HG02885 (cell line): Measurements from ENCODE around the gene DMPK.

Source experiments
- ATAC-seq: cut with Tn5 transposase; IDR thresholded peaks from one replicate; pipeline ENCODE4 v1.9.1; 2021; ENCODE audit warnings: mild to moderate bottlenecking; ENCODE audit not compliant: unreplicated experiment, poor library complexity

DMPK gene, protein sequence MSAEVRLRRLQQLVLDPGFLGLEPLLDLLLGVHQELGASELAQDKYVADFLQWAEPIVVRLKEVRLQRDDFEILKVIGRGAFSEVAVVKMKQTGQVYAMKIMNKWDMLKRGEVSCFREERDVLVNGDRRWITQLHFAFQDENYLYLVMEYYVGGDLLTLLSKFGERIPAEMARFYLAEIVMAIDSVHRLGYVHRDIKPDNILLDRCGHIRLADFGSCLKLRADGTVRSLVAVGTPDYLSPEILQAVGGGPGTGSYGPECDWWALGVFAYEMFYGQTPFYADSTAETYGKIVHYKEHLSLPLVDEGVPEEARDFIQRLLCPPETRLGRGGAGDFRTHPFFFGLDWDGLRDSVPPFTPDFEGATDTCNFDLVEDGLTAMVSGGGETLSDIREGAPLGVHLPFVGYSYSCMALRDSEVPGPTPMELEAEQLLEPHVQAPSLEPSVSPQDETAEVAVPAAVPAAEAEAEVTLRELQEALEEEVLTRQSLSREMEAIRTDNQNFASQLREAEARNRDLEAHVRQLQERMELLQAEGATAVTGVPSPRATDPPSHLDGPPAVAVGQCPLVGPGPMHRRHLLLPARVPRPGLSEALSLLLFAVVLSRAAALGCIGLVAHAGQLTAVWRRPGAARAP

DNA sequence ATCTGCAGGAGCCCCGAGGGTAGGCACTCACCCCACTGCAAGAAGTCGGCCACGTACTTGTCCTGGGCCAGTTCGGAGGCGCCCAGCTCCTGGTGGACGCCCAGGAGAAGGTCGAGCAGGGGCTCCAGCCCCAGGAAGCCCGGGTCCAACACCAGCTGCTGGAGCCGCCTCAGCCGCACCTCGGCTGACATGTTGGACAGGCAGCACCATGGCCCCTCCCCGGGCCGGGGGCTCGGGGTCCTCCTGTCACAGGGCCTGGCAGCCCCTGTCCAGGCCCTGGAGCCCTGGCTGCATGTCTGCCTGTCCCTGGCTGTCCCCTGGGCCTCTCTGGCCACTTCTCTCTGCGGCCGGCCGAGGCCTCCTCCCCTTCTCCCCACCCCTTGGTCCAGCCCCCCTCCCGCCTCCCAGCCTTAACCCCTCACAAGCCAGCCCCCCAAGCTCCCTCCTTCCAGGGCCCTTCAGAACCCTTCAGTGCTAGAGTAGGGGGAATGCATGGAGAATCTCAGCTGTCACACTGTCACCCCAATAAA, at the start of gene DMPK:
Gene DMPK, minus strand, starts transcription at position 329 of the 530 bp plus-strand sequence. Its CDS starts 138 bp downstream, at position 191.
- no peak for ATAC-seq

DNA sequence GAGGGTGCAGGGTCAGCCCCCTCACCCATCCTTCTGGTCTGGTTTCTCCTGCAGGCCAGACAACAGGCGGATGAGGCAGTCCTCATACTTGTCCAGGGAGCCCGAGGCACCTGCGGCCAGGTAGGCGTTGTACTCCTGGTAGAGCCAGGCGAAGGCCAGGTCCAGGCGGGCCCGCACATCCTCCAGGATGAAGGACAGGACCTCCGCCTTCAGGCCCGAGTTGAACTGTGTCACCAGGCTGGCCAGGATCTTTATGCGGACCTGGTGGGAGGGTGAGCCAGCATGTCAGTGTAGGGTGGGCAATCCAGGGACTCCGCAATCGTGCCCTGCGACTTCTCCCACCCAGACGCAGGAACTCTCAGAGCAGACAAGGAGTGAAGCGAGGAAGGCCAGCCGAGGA, 46.7 kb upstream of the DMPK start:
- no peak for ATAC-seq

DNA sequence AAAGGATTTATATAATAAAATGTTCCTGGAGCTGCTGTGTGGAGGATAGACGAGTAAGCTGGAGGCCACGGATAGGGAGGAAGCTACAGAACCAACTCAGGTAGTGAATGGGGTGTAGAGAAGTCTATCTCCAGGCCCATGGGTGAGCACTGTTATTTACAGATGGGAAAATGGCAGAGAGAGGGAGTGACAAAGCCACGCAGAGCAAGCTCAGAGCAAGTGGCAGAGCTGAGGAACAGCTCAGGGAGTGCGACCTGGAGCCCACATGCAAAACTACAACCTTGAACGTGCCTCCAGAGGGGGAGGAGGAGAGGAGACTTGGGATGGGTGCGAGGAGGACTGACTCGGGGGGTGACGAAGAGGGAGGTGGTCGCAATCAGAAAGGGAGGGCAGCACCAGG, 46.2 kb upstream of the DMPK start:
- no peak for ATAC-seq

DNA sequence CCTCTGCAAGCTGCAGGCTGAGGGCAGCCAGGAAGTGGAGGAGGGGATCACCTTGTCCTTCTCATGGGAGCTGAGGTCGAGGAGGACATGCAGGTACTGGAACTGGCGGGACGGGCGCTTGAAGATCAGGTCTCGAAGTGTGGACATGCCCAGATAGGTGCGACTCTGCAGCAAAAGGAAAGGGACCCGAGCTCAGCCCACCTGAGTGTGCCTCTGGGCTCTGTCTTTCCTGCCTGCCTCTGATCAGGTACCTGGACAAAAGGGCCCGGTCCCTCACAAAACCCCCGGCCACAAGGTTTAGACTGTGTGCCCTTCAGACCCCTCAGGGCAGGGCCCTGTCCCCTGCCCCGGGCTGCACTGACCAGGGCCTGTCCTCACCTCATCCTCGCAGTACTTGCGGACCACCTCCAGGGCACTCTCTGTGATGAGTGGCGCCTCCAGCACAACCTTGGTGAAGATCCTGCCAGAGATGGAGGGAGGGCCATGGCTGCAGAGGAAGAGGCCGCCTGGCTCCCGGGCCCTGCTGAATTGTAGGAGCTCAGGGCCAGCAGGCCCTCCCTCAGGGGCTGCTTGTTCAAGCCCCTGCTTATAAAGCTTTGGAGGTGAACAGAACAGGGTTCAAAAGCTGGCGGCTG, 45.3 kb upstream of the DMPK start:
- no peak for ATAC-seq

DNA sequence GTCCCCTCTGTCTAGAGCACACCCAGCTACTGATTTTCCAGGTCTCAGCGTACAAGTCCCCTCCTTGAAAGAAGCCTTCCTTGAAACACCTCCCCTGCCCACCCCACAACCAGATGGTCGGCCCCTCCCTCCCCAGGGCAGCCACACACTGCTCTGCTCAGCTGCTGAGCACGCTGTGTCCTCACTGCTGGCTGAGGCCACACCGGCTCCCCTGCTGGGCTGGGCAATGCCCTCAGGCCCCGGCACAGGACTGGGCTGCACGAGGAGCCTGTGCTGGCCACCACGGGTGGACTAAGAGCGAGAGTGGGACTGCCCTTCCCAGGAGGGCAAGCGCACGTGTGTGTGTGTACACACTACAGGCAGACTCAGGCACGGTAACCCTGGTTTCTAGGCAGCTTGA, 44.6 kb upstream of the DMPK start:
- ATAC-seq, result no peak

DNA sequence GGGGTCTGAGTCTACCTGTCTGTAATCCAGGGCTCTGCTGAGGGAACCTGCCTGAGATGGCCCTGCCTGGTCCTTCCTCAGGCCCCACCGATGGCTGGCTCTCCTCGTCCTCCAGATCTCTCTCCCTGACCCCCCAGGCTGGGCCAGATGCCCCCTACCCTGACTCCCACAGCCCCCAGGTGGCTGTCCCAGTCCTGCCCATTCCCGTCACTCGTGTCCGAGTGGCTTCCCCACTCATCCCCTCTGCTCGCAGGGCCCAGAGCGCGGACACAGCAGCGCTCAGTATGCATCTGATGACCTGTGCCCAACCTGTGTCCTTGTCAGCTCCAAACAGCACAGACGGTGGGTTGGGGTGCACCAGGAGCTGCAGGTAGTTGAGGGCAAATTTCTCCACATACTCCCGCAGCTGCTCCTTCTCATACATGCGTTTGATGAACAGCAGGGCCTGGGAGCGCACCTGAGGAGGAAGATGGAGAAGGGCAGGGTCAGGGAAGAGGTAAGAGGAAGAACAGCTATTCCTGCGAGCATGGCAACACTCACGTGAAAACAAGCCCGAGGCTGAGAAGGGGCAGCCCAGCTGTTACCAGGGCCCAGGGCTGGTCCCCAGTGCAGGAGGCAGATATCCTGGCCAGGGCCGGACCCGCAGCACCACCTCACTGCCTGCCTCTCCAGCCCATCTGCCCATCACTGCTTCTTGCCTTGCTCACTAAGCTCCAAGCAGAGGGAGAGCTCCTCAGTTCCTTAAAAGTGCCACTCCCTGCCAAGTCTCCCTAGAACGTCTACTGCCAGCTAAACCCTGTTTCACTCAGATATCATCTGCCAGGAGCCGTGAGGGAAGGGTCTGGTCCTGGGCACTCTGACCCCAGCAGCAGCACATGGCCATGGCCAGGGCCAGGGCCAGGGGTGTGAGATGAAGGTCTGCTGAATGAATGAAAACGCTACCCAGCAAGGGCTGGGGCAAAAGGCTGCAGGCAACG, 43.9 kb upstream of the DMPK start:
- no peak for ATAC-seq

DNA sequence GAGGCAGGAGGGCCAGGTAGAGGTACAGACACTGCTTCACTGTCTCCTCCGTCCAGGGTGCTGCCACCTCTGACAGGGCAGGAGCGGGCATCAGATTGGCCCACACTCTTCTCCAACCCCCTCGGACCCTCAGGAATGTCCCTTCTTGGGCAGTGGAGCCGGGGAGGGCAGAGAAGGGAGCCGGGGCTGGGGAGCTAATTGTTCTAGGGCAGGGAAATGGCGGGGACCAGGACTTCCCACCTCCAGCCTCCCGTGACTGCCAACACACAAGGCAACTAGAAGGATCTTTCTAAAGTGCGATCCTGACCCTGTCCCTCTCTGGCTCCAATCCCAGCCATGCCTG, 42.9 kb upstream of the DMPK start:
- ATAC-seq, result no peak

DNA sequence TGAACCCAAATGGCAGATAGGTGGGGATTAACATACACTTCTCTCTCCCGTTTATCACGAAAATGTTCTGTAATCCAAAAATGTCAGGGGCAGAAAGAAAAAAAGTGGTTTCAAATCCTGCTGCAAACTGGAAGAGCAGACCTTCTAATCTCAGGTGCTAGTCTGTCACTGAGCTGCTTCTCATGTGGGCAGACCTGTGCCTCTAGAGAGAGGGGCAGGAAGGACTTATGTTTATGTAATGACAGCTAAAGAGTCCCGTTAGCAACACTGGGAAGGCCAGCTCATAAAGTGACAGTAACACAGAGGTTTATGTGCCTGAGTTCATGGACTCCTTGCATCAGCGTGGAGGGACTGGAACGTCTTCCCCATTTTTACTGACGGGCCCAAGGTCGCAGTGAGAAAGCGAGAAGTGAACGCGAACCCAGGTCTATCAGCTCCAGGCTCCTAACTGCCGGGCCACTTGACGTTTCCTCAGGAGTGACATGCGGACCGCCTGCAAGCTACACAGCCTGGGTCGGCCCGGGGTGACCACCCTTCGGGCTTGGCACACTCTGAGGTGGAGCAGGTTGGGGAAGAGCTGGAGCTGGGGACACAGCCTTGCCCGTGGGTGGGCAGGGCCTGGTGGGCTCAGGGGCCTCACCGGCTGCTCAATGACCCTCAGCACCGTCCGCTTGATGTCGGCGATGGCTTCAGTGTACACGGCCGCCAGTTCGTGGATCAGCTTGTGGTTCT, 42.4 kb upstream of the DMPK start:
- ATAC-seq, result no peak

DNA sequence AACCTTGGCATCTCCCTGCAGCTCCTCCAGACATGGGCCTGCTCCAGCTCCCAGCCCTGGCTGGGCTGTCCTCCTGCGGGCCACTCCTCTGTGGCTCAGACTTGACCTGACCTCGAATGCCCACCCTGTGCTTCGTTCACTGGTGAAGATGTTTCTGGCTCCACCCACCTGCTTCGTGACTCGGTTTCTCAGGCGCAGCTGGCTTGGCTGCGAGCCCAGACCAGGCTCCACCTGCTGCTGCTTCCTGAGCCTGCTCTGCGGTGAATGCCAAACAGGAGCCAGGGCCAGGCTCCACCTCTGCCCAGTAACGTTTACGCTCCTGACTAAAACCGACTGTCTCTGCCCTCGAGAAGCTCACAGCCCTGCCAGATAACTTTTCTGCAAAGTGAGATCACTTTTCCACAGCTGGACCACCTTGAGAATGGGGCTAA, 41.8 kb upstream of the DMPK start:
- ATAC-seq, result no peak

DNA sequence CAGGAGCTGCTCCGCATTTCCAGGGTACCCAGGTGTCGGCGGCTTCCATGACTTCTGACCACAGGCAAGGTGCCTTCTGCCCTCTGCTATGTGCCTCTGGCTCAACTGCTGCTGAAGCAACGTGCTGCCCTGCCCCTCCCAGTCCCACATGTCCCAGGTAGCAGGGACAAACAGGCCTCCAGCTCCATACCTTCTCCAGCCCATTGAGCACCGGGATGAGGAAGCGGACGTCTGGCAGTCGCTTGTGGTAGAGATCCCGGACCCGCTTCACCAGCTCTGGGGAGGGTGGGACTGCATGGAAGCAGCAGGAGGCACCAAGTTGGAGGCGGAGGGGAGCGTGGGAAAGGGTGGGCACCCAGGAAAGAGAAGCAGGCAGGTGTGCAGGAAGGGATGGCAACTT, 40.9 kb upstream of the DMPK start:
- ATAC-seq, result no peak

DNA sequence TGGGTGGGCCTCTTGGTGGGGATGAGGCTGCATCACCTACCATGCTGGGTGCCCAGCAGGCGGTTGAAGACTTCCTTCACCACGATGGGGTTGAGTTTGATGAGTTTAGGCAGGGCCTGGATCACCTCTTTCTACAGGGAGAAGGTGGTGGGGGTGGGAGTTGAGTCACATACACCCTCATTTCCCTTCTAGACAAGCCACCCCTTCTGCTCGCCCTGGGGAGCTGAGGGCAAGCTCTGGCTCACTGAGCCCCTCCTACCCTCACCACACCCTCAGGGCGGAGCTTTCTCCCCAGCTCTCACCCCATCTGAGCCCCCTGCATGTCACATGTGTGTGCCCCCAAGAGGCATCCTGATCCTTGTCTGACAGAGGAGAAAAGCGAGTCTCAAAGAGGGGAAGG, 40.4 kb upstream of the DMPK start:
- ATAC-seq, result no peak

DNA sequence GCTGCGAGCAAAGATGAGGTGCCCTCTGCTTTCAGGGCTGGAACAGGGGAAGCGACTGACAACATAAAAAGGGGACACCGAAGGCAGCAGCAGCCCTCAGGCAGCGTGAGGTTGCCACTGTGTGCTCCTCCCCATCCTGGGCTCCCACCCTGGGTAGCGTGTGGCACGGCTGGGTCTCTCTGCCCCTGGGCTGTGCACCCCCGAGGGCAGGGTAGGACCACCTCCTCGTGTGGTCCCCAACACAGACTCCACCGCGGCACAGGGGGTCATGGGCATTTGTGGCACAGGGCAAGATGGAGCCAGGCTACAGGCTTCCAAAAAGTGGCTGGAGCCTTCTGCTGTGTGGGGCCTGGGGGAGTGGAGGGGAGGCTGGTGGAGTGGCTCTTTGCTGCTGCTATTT, 39.3 kb upstream of the DMPK start:
- no peak for ATAC-seq

DNA sequence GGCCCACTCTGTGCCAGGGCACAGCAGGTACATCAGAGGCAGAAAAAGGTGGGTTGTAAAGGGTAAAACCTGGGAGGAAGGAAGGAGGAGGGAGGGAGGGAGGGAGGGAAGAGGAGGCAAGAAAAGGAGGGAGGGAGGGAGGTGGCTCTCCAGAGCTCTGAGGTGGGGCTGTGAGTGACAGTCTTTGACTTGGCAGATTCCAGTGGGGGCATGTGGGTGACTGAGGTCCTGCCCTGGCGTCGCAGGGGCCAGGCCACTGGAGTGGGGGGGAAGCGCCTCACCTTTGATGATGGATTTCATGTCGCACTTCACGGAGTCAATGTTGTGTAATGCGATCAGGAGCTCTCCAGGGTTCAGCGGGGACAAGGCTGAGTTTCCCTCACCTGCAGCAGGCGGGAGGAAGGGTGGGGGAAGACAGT, 38.8 kb upstream of the DMPK start:
- ATAC-seq, result no peak

DNA sequence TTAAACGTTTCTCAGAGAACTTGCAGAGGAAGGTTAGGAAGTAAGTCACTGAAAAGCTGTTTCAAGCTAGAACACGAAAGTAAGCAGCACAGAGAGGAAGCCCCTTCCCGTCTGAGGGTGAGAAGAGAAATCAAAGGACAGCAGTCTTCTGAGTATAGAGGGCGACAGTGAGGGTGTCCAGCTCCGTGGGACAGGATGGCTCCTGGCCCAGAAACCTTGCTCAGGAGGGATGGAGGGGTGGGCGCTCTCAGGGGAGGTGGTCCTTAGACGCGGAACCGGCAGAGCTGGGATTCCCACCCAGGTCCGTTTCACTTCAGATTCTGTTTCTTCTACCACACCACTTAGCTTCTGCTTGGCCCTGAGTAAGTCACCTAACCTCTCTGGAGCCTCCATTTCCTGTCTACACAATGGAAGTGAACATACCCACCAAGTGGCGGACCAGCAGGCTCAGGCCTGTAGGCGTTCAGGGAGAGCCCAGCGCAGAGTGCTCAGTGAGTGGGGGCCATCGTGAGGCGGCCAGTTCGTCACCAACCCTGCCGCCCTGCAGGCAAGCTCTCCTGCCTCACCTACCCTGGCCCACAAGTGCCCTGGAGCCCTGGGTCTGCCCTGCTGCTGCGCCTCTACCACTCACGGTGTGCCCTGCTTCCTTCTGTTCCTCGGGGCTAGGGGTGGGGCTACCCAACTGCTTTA, 38.3 kb upstream of the DMPK start:
- no peak for ATAC-seq

DNA sequence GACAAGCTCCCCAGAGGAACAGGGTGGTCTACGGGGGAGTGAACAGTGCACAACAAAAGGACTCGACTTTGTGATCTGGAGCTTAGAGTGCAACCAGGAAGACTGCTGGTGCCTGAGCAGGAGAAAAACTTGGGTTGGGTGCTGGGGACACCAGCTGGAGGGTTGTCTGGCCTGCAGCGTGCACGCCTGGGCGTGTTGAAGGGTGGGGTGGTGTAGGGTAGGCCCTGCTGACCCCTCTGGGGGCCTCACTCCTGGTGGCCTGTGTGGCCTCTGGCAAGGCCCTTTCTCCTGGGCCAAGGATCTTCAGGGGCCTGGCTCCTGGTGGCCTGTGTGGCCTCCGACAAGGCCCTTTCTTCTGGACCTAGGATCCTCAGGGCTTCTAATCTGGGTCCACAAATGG, 37.5 kb upstream of the DMPK start:
- ATAC-seq, result no peak

DNA sequence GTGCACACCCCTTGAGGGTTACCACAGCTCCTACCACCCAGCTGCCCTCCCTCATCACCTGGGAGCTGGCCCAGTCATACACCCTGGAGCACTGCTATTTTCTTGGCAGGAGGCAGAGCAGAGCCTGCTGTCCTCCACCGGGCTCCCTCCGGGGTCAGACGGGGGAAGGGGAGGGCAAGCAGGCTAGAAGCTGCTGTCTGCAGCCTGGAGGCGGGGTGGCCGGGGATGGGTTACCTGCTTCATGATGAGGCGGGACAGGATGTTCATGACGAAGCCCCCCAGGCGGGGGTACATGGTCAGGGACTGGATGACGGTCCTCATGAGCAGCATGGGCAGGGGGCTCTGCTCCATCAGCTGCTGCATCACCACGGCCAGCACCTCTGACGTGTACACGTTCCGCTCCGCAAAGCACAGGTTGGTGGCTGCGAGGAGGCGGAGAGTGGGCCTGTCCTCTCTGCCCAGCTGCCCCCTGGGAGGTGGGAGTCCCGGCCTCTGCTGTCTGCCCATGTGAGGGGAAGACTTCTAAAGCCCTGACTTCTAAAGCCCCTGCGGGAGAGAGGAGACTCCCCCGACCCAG, 35.5 kb upstream of the DMPK start:
- no peak for ATAC-seq

DNA sequence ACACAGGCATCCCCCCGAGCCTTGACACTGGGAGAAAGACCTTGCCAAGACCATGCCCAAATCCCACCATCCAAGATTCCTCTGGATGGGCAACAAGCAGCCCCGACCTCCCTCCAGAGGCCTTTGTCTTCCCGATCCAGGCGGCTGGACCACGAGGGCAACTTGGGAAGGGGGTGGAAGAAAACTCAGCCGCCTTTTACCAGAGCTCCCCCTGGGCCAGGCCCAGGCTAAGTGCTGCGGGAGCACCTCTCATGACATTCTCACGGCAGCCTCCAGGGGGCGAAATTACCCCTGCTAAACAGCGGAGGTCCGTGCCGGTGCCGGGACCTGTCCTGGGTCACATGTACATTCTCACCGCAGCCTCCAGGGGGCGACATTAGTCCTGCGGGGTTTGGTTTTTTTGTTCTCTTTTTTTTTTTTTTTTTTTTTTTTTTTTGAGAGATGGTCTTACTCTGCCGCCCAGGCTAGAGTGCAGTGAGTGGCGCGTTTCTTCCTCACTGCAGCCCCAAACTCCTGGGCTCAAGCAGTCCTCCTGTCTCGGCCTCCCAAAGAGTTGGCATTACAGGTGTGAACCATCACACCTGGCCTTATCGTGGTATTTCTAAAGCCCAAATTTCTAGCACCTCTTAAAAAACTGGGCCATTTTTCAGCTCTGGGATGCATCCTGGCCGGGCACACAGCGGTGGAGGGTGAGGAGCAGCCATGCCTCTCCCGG, 34.9 kb upstream of the DMPK start:
- ATAC-seq, result peak; percentile 88
